Right cardiac atrium (tissue), 5 donors: ENCODE results near the gene DCST1. TPM values are rescaled to one million over a fixed set of nuclear protein-coding genes. Genes with fewer than 3 reads are reported as not detected.

Experiments used
- ATAC-seq, 2 donors: fragments of 200-7000 bp; cut with Tn5 transposase; one replicate each; pipeline versions ENCODE4 v1.8.0 to v1.9.1; 2020; ENCODE audit warnings: moderate library complexity in 2 of 2, mild to moderate bottlenecking in 1 of 2
- DNase-seq, 3 donors: peaks; one replicate each; pipeline ENCODE4 v3.0.0-alpha.2; 2020
- H3K27ac ChIP-seq: one replicate; pipeline ENCODE4 v1.5.1; 2013; ENCODE audit warnings: mild to moderate bottlenecking, low read length, control low read depth, moderate library complexity
- H3K27me3 ChIP-seq: one replicate; pipeline ENCODE4 v1.6.1; 2013; ENCODE audit not compliant: control insufficient read depth, insufficient read depth
- H3K4me1 ChIP-seq: one replicate; pipeline ENCODE4 v1.6.1; 2013; ENCODE audit warnings: low read length; ENCODE audit not compliant: control insufficient read depth, insufficient read depth
- H3K4me3 ChIP-seq: one replicate; pipeline ENCODE4 v1.5.1; 2013; ENCODE audit warnings: low read length, control low read depth
- H3K9me3 ChIP-seq: one replicate; pipeline ENCODE4 v1.6.1; 2013; ENCODE audit warnings: low read length; ENCODE audit not compliant: control insufficient read depth
- WGBS: extraction: QIAGEN DNeasy Blood & Tissue Kit; methylation state at CpG from one replicate; pipeline ENCODE4 v1.1.7; 2013; 5-methylcytosine and 5-hydroxymethylcytosine counted together
- intact Hi-C, 4 donors: fragments of 100-400 bp; cut with DNase I; formaldehyde crosslinking; loops; one replicate each; pipeline versions ENCODE4 v1.11.0 to v1.14.0; 2022 to 2023
- polyA plus RNA-seq: library from polyadenylated mRNA; stranded (reverse); fragments of 200-250 nt; gene quantifications from one replicate; pipeline ENCODE4 v1.2.3, GENCODE V29; 2013
- total RNA-seq, 4 donors: library from RNA; stranded (reverse); fragmentation: NEBNext Ultra II Directional; extraction: Animal tissue kit (Norgen Biotek cat#: 25700); gene quantifications; one replicate each; pipeline ENCODE4 v1.2.1, GENCODE V29; 2021
- donor health status: healthy with polysubstance abuse.
- donor health status: DM: no; HTN: yes; CAD: no.
- donor health status: DM: no; HTN: no; CAD: no.
- donor health status: DM: no; HTN: yes; CAD: no; lungs with severe emphysema.
- donor health status: DM: yes; HTN: yes; CAD: no.

DCST1 gene
- total and polyA plus RNA-seq, 5 donors: not detected

DNA sequence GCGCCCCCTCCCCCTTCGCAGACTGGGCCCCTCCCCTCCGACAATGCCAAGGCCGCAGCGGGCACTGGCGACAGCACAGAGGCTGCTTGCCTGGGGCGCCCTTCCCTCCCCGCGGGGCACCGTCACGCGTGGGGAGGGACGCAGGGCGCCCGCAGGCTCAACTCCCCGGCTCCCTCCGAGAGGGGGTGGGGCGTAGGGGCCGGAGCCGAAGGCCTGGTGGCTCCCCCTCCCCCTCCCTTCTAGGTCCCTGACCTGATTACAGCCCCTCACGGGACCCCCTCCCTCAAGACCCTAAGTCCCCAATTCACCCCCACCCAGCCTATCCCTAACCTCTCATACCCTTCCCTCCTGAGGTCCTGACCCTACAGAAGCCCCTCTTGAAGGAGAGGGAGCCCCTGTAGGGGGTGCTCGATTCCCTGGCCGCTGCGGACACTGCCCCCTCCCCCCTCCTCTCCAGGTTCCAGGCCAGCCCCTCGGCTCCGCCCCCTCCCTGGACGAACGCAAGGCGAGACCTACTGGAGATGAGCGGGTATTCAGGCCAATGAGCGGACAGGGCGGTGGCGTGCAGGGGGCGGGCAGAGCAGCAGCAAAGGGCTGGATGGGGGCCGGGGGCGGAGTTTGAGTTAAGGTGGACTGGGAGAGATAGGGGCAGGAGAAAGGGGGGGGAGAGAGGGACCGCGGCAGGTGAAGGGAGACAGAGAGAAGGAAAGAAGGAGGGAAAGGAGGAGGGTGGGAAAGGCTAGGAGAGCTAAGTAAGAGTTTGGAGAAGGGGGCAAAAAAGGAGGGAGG lies 31.8 kb upstream of the DCST1 start:
- H3K4me3 ChIP-seq: peak overlapping the region; percentile 87
- DNase-seq (peak; percentile 100), ATAC-seq (peak; percentile 89)
- H3K27me3 ChIP-seq: no peaks in the 10 kb centered on the region
- H3K27ac ChIP-seq: peak overlapping the region; percentile 95
- no peaks in the 10 kb centered on the region for H3K9me3 ChIP-seq
- intact Hi-C loops: no loop called here
- H3K4me1 ChIP-seq: peaks cover 23% of the 10 kb centered on the region
- under 1% methylated on average over 33 of the region's 38 CpGs for WGBS

GRCh38 chr1:155002464-155003226 lies 31.0 kb upstream of the DCST1 start, which contains the start of gene ZBTB7B:
TSS of gene ZBTB7B (plus strand) at chr1:155002802. CDS start at chr1:155014661, 11,859 bp downstream.
- Histone ChIP-seq H3K4me3 (peak within 1 kb of the TSS; percentile 87), H3K27ac (peak within 1 kb of the TSS; percentile 98), H3K4me1 (peaks cover 23% of the 10 kb centered on the region), H3K27me3 (no peaks in the 10 kb centered on the region), H3K9me3 (no peaks in the 10 kb centered on the region)
- intact Hi-C loops: no loop called here
- DNase-seq: peak; percentile 66 to 85 (median 81)
- peak; percentile 1 to 5 for ATAC-seq
- WGBS: under 1% methylated on average over 34 of the region's 35 CpGs

DNA sequence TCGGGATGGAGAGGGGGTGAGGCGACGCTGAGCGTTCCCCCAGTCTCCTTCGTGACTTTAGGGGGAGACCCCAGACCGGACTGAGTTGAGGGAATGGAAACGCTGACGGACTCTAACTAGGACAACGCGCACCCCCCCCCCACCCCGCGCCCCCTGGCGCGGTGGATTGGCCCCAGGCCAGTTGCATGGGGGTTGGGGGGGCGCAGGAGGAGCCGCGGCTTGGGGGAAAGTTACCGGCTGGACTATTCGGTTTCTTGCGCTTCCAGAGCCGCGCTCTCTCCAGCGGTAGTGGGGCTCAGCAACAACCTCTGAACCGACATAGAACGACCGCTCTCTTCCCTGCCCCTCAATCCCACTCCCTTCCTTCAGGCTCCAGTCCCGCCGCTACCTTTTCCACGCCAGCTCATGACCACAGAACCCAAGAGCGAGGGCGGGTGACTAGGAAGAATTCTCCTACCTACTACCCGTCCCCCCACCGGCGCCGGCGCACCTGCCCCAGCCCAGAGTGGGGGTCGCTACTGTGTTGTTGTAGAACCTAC lies 30.3 kb upstream of the DCST1 start:
- Histone ChIP-seq H3K27me3 (no peaks in the 10 kb centered on the region), H3K9me3 (no peaks in the 10 kb centered on the region), H3K27ac (peak overlapping the region; percentile 98), H3K4me1 (peaks cover 23% of the 10 kb centered on the region), H3K4me3 (peak overlapping the region; percentile 87)
- WGBS: under 1% methylated on average over 37 of the region's 37 CpGs
- intact Hi-C loops: no loop called here
- no peak for ATAC-seq
- DNase-seq: peak in 2 of 3 donors; percentile 72 to 77

DNA sequence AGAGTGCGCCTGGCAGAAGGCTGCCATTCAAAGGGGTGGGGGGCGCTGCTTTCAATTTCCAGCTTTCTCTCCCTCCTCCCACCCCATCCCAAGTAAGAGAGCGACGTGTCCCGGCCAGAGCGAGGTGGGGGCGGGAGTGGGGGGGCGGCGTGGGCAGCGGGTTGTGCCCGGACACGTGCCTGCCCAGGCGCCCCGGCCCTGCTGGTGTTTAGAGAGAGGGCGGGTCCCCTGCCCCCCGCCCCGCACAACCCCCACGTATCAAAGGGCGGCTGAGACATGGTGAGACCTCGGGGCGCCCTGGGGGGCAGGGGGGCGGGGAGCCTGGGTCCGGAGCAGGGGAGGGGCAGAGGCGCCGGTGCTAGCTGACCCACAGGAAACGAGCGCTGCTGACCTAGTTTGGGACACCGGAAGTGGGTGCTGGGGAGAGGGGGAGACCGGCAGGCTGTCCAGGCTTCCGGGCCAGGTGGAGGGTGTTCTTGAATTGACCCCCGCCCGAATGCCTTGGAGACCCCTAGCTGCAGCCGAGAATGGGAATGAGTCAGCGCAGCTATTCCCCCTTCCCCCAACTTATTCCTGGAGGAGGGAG lies 29.8 kb upstream of the DCST1 start:
- no peaks in the 10 kb centered on the region for H3K9me3 ChIP-seq
- peaks cover 22% of the 10 kb centered on the region for H3K4me1 ChIP-seq
- WGBS: under 1% methylated on average over 34 of the region's 34 CpGs
- DNase-seq (peak; percentile 83 to 91 (median 90)), ATAC-seq (peak; percentile 1 to 17)
- no peaks in the 10 kb centered on the region for H3K27me3 ChIP-seq
- peak overlapping the region; percentile 98 for H3K27ac ChIP-seq
- intact Hi-C loops: no loop called here
- H3K4me3 ChIP-seq: peak overlapping the region; percentile 87

DNA sequence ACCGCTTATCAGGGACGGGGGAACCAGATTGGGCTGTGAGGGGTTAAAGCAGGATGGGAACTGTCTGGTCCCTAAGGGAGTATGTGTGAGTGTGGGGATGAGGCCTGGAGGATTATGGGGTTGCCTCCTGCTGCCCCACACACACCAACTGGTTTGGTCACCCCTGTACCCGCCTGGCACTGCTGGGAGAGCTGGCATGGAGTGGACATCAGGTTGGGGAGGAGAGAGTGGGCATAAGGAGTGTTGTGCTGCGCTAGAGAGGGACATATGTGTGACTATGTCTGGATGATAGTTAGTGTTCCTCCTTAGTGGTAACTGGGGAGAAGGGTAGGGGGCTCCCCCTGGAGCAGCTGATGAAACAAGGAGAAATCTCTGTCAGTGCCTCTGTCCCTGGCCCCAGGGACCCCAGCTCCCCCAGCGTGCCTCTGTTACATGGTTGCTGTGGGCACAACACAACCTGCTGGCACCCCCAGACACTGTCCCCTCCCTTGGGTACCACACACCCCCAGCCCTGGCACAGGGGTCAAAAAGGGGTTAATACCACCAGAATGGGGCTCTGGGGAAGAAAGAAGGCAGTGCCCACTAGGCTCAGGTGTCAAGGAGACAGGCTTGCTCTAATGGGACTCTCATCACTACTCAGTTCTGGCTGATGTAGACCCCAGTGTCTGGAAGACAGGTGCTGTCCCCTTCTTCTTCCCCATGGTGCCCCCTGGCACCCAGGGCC lies 29.1 kb upstream of the DCST1 start:
- ATAC-seq (no peak), DNase-seq (peak in 1 of 3 donors; percentile 49)
- peaks cover 20% of the 10 kb centered on the region for H3K4me1 ChIP-seq
- no peaks in the 10 kb centered on the region for H3K9me3 ChIP-seq
- H3K27me3 ChIP-seq: no peaks in the 10 kb centered on the region
- intact Hi-C loops: no loop called here
- H3K4me3 ChIP-seq: peak overlapping the region; percentile 87
- H3K27ac ChIP-seq: peak overlapping the region; percentile 89
- WGBS: 35% methylated on average over 5 of the region's 5 CpGs

DNA sequence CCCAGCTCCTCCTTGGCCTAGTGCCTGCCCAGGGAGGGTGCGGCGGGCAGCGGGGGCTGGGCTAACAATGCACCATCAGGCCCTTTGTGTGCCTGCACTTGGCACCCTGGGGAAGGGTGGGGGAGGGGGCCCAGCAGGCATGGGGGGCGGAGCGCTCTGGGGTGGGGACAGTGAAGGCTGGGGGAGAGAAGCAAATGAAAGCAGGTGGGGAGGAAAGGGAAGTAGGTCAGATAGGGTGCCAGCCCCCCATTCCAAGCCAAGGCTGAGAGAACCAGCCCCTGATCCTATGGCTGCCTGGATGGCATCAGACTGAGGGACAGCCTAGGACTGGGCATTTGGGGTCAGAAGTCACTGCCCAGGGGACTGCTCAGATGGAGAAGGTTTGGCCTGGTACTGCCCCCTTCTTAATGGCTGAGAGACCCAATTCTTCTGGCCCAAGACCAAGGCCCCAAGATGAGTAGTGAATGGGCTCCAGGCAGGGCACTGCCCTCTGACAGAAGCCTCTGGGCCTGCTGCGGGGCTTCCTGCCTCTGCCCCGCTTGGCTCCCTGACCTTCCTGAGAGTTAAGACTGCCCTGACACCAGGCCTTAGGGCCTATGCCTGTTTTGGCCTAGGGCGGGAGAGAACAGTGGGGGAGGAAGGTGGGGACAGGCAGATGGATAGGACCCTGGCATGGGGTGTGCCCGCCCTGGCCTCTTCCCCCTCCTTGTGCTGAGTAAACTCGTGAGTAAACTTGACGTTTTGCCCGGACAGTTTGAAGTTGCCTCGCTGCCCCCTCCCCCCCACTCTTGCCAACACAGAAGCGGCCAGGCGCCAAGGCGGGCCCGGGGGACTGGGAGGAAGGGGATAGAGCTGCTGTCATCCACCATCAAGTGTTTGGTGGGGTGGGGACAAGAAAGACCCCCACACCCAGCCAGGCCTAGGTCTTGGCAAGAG lies 28.3 kb upstream of the DCST1 start:
- H3K27me3 ChIP-seq: no peaks in the 10 kb centered on the region
- H3K4me3 ChIP-seq: no peak overlapping the region
- no peaks in the 10 kb centered on the region for H3K9me3 ChIP-seq
- intact Hi-C loops: no loop called here
- peak in 1 of 2 donors; percentile 0 for ATAC-seq
- 45% methylated on average over 17 of the region's 17 CpGs for WGBS
- H3K4me1 ChIP-seq: peaks cover 18% of the 10 kb centered on the region
- H3K27ac ChIP-seq: peak overlapping the region; percentile 89
- DNase-seq: peak; percentile 72 to 88 (median 87)

DNA sequence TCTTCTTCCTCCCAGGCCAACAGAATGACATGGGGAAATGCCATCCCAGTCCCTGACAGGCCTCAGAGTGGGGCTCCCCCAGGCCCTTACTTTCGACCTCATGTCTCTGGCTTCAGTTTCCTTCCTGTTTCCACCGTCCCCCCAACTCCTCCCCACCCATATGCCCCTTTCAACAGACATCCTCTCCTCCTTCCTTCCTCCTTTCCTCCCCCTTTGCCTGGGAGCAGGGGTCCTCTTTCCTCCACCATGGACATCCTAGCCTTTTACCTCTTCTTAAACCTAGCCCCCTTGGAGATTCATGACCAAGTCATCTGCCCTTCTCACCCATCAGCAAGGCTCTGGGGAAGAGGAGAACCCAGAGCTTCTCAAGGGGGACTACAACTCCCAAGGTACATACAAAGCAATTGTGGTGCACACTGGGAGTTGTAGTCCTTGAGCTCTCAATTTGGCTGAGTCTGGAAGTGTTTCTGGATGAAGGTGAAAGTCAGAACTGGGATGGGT lies 27.0 kb upstream of the DCST1 start:
- peaks cover 21% of the 10 kb centered on the region for H3K4me1 ChIP-seq
- DNase-seq (peak in 1 of 3 donors; percentile 59), ATAC-seq (no peak)
- H3K9me3 ChIP-seq: no peaks in the 10 kb centered on the region
- H3K27me3 ChIP-seq: no peaks in the 10 kb centered on the region
- intact Hi-C loops: no loop called here
- no peak overlapping the region for H3K4me3 ChIP-seq
- WGBS: 43% methylated on average over 2 of the region's 2 CpGs
- H3K27ac ChIP-seq: peak overlapping the region; percentile 75

- Histone ChIP-seq H3K27me3 (no peaks in the 10 kb centered on the region), H3K4me1 (peaks cover 25% of the 10 kb centered on the region), H3K9me3 (no peaks in the 10 kb centered on the region), H3K27ac (peak overlapping the region; percentile 18), H3K4me3 (no peak overlapping the region)
- WGBS: 56% methylated on average over 6 of the region's 6 CpGs
- DNase-seq (peak; percentile 62 to 91 (median 78)), ATAC-seq (peak; percentile 5 to 7)
- intact Hi-C loops: no loop called here
These were observed 26.3 kb upstream of the DCST1 start for GRCh38 chr1:155007251-155007828.
